Lung (tissue), 12 donors: Measurements from ENCODE around the gene TADA1. TPM values are rescaled to one million over a fixed set of nuclear protein-coding genes. Genes with fewer than 3 reads are reported as not detected.
A peak's percentile ranks its signal among the peaks of the same experiment; 100 is the strongest.
"Not testable (repeated sequence)": the region's sequence is repeated elsewhere in the genome, so short reads cannot be mapped to it uniquely, and the experiment has no call there.

Source experiments
- ATAC-seq: fragments of 200-7000 bp; cut with Tn5 transposase; one replicate; pipeline ENCODE4 v1.9.1; 2020; ENCODE audit warnings: moderate number of reproducible peaks; ENCODE audit not compliant: insufficient read depth, low FRiP score
- DNase-seq, 3 donors: peaks; one replicate each; pipeline ENCODE4 v3.0.0-alpha.2; 2013 to 2017
- H3K27ac ChIP-seq, 2 donors: one replicate each; pipeline ENCODE4 v1.5.1; 2013; ENCODE audit warnings: mild to moderate bottlenecking in 2 of 2, moderate library complexity in 2 of 2, control low read depth in 1 of 2, inconsistent platforms in 1 of 2, low read depth in 1 of 2, low read length in 1 of 2
- H3K27me3 ChIP-seq, 3 donors: one replicate each; pipeline ENCODE4 v1.5.1; 2013; ENCODE audit warnings: low read length in 2 of 3; ENCODE audit not compliant: control insufficient read depth in 3 of 3, insufficient read depth in 3 of 3
- H3K36me3 ChIP-seq, 4 donors: one replicate each; pipeline ENCODE4 v1.5.1; 2013; ENCODE audit warnings: low read length in 4 of 4, mild to moderate bottlenecking in 1 of 4, moderate library complexity in 1 of 4; ENCODE audit not compliant: control insufficient read depth in 4 of 4, insufficient read depth in 4 of 4
- H3K4me1 ChIP-seq, 5 donors: one replicate each; pipeline ENCODE4 v1.5.1; 2013; ENCODE audit warnings: low read length in 5 of 5, mild to moderate bottlenecking in 2 of 5, moderate library complexity in 1 of 5; ENCODE audit not compliant: control insufficient read depth in 5 of 5, insufficient read depth in 5 of 5
- H3K4me3 ChIP-seq: one replicate; pipeline ENCODE4 v1.5.1; 2013; ENCODE audit warnings: mild to moderate bottlenecking, control low read depth, moderate library complexity
- H3K9ac ChIP-seq, 2 donors: one replicate each; pipeline ENCODE4 v1.5.1; 2013; ENCODE audit warnings: low read length in 2 of 2, control low read depth in 1 of 2; ENCODE audit not compliant: insufficient read depth in 1 of 2
- H3K9me3 ChIP-seq, 4 donors: one replicate each; pipeline ENCODE4 v1.5.1; 2013; ENCODE audit warnings: low read length in 3 of 4, mild to moderate bottlenecking in 1 of 4, moderate library complexity in 1 of 4; ENCODE audit not compliant: control insufficient read depth in 4 of 4, insufficient read depth in 3 of 4
- WGBS, 2 donors: extraction: QIAGEN DNeasy Blood & Tissue Kit; methylation state at CpG; one replicate each; pipeline ENCODE4 v1.1.7; 2013; 5-methylcytosine and 5-hydroxymethylcytosine counted together
- polyA plus RNA-seq, 2 donors: library from polyadenylated mRNA; stranded (reverse); fragments of 200-250 nt; gene quantifications; one replicate each; pipeline ENCODE4 v1.2.1, GENCODE V29; 2013
- total RNA-seq, 2 donors: library from RNA; depleted of rRNA in 1 of 2; stranded (reverse); fragments of >200 nt in 1 of 2; gene quantifications; one replicate each; pipeline ENCODE4 v1.2.1, GENCODE V29; 2014 to 2021
- TF ChIP-seq, protein P1 (sequence below): IDR thresholded peaks from 2 replicates; pipeline ENCODE4 v1.5.1; 2012; ENCODE audit warnings: mild to moderate bottlenecking; ENCODE audit errors: control extremely low read depth, extremely low read depth
- donor health status: control.
- donor health status: control.
- donor health status: Bipolar disorder and iron deficiency.
- donor health status: healthy.
- donor health status: DM: yes; HTN: yes; CAD: no.

The TADA1 gene
- total and polyA plus RNA-seq, 4 donors: 6.5 to 14.4 (median 7.6) TPM

DNA sequence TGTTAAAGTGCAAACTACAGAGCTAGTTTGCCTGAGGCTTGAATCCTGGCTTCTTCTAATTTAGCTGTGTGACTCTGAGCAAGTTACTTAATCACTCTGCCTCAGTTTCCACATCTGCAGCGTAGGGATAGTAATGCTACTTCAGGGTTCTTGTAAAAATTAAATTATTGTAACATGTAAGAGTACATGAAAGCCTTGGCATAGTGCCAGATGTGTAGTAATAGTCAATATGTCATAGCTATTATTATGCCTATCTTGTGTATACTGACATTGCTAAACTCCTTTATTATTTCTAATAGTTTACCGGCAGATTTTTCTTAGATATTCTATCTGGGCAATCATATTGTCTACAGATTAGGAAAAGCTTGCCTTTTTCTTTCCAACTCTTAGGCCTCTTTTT lies 6.8 kb upstream of the TADA1 start:
- TF ChIP-seq, protein P1, sequence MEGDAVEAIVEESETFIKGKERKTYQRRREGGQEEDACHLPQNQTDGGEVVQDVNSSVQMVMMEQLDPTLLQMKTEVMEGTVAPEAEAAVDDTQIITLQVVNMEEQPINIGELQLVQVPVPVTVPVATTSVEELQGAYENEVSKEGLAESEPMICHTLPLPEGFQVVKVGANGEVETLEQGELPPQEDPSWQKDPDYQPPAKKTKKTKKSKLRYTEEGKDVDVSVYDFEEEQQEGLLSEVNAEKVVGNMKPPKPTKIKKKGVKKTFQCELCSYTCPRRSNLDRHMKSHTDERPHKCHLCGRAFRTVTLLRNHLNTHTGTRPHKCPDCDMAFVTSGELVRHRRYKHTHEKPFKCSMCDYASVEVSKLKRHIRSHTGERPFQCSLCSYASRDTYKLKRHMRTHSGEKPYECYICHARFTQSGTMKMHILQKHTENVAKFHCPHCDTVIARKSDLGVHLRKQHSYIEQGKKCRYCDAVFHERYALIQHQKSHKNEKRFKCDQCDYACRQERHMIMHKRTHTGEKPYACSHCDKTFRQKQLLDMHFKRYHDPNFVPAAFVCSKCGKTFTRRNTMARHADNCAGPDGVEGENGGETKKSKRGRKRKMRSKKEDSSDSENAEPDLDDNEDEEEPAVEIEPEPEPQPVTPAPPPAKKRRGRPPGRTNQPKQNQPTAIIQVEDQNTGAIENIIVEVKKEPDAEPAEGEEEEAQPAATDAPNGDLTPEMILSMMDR: no peak
- no peak overlapping the region for H3K9ac ChIP-seq
- H3K36me3 ChIP-seq: no peaks in the 10 kb centered on the region
- 44 to 57% methylated on average over 2 of the region's 2 CpGs for WGBS, 2 donors
- H3K4me1 ChIP-seq: peaks cover 0 to 7% (median 3%) of the 10 kb centered on the region in 5 donors
- ATAC-seq (no peak), DNase-seq (no peak)
- H3K27ac ChIP-seq: no peak overlapping the region
- H3K9me3 ChIP-seq: no peaks in the 10 kb centered on the region
- H3K27me3 ChIP-seq: peaks cover 6 to 30% (median 24%) of the 10 kb centered on the region in 3 donors
- H3K4me3 ChIP-seq: no peak overlapping the region

DNA sequence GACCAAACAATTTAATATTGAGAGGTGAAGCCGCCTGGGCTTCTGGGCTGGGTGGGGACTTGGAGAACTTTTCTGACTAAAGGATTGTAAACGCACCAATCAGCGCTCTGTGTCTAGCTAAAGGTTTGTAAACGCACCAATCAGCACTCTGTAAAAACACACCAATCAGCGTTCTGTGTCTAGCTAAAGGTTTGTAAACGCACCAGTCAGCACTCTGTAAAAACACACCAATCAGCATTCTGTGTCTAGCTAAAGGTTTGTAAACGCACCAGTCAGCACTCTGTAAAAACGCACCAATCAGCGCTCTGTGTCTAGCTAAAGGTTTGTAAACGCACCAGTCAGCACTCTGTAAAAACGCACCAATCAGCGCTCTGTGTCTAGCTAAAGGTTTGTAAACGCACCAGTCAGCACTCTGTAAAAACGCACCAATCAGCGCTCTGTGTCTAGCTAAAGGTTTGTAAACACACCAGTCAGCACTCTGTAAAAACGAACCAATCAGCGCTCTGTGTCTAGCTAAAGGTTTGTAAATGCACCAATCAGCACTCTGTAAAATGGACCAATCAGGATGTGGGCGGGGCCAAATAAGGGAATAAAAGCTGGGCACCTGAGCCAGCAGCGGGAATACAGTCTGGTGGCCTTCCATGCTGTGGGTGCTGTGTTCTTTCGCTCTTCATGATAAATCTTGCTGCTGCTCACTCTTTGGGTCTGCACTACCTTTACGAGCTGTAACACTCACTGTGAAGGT lies 2.3 kb upstream of the TADA1 start:
- ATAC-seq: not testable (repeated sequence)
- 97 to 98% methylated on average over 15 to 19 of the region's 21 CpGs for WGBS, 2 donors

DNA sequence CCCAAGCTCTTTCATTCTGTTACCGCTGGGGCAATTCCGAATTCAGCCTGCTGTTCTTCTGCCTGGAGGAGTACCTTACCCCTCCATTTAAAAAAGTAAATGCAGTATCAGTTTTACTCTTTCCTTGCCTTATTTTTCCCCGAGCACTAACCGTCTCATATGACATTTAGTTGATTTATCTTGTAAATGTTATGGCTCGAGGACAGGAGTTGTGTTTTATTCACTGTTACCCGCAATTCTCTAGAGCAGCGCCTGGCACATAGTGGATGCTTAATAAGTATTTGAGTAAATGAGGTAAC lies 425 bp upstream of the TADA1 start:
- H3K4me3 ChIP-seq: no peak overlapping the region
- no peak for ATAC-seq
- TF ChIP-seq, protein P1: no peak
- H3K36me3 ChIP-seq: no peaks in the 10 kb centered on the region
- peaks cover 0 to 2% (median 1%) of the 10 kb centered on the region in 3 donors for H3K27me3 ChIP-seq
- peak overlapping the region in 1 of 2 donors; percentile 74 for H3K9ac ChIP-seq
- WGBS, 2 donors: 0% methylated on average over 7 of the region's 7 CpGs
- DNase-seq: no peak
- peaks cover 0 to 14% (median 4%) of the 10 kb centered on the region in 5 donors for H3K4me1 ChIP-seq
- H3K9me3 ChIP-seq: no peaks in the 10 kb centered on the region
- H3K27ac ChIP-seq: peak overlapping the region in 1 of 2 donors; percentile 11

More for the DNA sequence above, 2.3 kb upstream of the TADA1 start:
- H3K9me3 ChIP-seq, DNase-seq, H3K9ac ChIP-seq, H3K27ac ChIP-seq, H3K4me3 ChIP-seq, H3K36me3 ChIP-seq: not testable (repeated sequence)
- Histone ChIP-seq H3K27me3 (peaks cover 0 to 11% (median 4%) of the 10 kb centered on the region in 3 donors), H3K4me1 (peaks cover 0 to 14% (median 0%) of the 10 kb centered on the region in 5 donors)

DNA sequence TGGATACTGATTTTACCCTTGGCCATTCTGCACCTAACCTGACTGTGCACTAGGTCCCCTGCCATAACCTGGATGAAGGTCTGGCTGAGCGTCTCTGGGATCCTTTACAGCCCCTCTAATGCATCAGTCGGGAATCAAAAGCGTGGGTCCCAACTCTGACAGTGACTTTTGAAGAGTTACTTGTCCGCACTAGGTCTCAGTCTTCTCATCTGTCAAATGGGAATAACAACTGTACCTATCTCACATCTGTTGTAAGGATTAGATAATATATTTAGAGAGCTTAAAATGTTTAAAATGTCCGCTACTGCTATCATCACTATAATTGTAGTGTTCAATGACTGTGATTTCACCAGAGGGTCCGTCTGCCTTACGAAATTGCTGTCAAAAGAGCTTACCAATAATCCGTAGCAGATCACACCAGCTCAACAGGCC lies 746 bp downstream of the TADA1 start:
- H3K27ac ChIP-seq: peak overlapping the region; percentile 97 to 98
- H3K4me1 ChIP-seq: peaks cover 0 to 14% (median 4%) of the 10 kb centered on the region in 5 donors
- H3K9ac ChIP-seq: peak overlapping the region; percentile 8 to 50
- WGBS, 2 donors: 38 to 44% methylated on average over 8 of the region's 8 CpGs
- ATAC-seq (no peak), DNase-seq (peak in 2 of 3 donors; percentile 16 to 20)
- TF ChIP-seq, protein P1: no peak
- H3K36me3 ChIP-seq: no peaks in the 10 kb centered on the region
- no peaks in the 10 kb centered on the region for H3K9me3 ChIP-seq
- H3K27me3 ChIP-seq: no peaks in the 10 kb centered on the region
- H3K4me3 ChIP-seq: peak overlapping the region; percentile 86
